HCT116 (cell line): ENCODE results near the gene SSTR5. TPM values are rescaled to one million over a fixed set of nuclear protein-coding genes. Genes with fewer than 3 reads are reported as not detected.

Experiments used
- ATAC-seq: fragments of 200-7000 bp; cut with Tn5 transposase; 2 replicates; pipeline ENCODE4 v1.9.1; 2020; ENCODE audit warnings: mild to moderate bottlenecking, moderate library complexity
- BruUV-seq: library from RNA; stranded (reverse); fragments of 400-500 nt; replicated peaks from 2 replicates; lab custom pipeline; 2021; lab: Mats Ljungman, UMichigan
- CTCF ChIA-PET: fragments of 300-600 bp; sonication (Branson Sonifier 250); formaldehyde crosslinking; loops from one replicate; lab custom pipeline; 2021; ENCODE audit warnings: antibody characterized with exemption; lab: Charles Lee
- POLR2A ChIA-PET: fragments of 300-600, 350-600 bp; sonication (Branson Sonifier 250); formaldehyde crosslinking; loops from one replicate; lab custom pipeline; 2021; ENCODE audit warnings: antibody characterized with exemption; lab: Charles Lee
- RAD21 ChIA-PET, 2 experiments: fragments of 300-600 bp; sonication (Branson Sonifier 250); formaldehyde crosslinking; loops; one replicate each; lab custom pipeline; 2023; ENCODE audit warnings: low total read pairs in 2 of 2; ENCODE audit not compliant: uncharacterized antibody in 2 of 2, unreplicated experiment in 2 of 2, low non-redundant PET in 1 of 2; lab: Charles Lee
- DNase-seq: peaks from one replicate; pipeline ENCODE4 v3.0.0-alpha.2; 2010; ENCODE audit warnings: low read depth, low spot score
- H2AFZ ChIP-seq: fragments of 200-600 bp; shearing (Covaris generic), sonication (generic); 2 replicates; pipeline ENCODE4 v1.6.1; 2017; ENCODE audit warnings: low read depth, mixed run types, mixed read lengths, antibody characterized with exemption, low read length; ENCODE audit not compliant: poor library complexity, severe bottlenecking
- H3K27ac ChIP-seq: 2 replicates; pipeline ENCODE4 v1.5.1; 2012; ENCODE audit warnings: low read depth, low read length
- H3K27me3 ChIP-seq: fragments of 200-600 bp; sonication (generic); 2 replicates; pipeline ENCODE4 v1.6.1; 2016; ENCODE audit warnings: mixed run types, low read length, mixed read lengths; ENCODE audit not compliant: insufficient read depth
- H3K36me3 ChIP-seq, 2 experiments: fragments of 200-500 bp in 1 of 2; fragments of 200-600 bp in 1 of 2; sonication (Bioruptor generic) in 1 of 2; sonication (generic) in 1 of 2; 2 replicates each; pipeline versions ENCODE4 v1.5.1 to v1.6.1; 2014 to 2016; ENCODE audit warnings: low read length in 2 of 2, inconsistent platforms in 1 of 2, mixed read lengths in 1 of 2, mixed run types in 1 of 2; ENCODE audit not compliant: insufficient read depth in 2 of 2, control insufficient read depth in 1 of 2
- H3K4me1 ChIP-seq, 2 experiments: fragments of 200-600 bp in 1 of 2; sonication (generic) in 1 of 2; 2 replicates each; pipeline versions ENCODE4 v1.5.1 to v1.6.1; 2012 to 2017; ENCODE audit warnings: low read length in 2 of 2, inconsistent platforms in 1 of 2, mild to moderate bottlenecking in 1 of 2, mixed read lengths in 1 of 2, mixed run types in 1 of 2, moderate library complexity in 1 of 2; ENCODE audit not compliant: insufficient read depth in 2 of 2, control insufficient read depth in 1 of 2
- H3K4me2 ChIP-seq: fragments of 200-600 bp; sonication (generic); 2 replicates; pipeline ENCODE4 v1.6.1; 2017; ENCODE audit warnings: mixed run types, low read length, mixed read lengths
- H3K4me3 ChIP-seq, 2 experiments: fragments of 200-600 bp in 1 of 2; sonication (generic) in 1 of 2; replicated peaks in 1 of 2; 2 replicates each; pipeline ENCODE4 v1.5.1; 2011 to 2016; ENCODE audit warnings: low read length in 2 of 2, control low read depth in 1 of 2, low read depth in 1 of 2, mild to moderate bottlenecking in 1 of 2, mixed read lengths in 1 of 2, mixed run types in 1 of 2
- H3K79me2 ChIP-seq: fragments of 200-600 bp; sonication (generic); 2 replicates; pipeline ENCODE4 v1.6.1; 2017; ENCODE audit warnings: mild to moderate bottlenecking, mixed run types, low read length, moderate library complexity, mixed read lengths; ENCODE audit not compliant: insufficient read depth
- H3K9ac ChIP-seq: fragments of 200-600 bp; sonication (generic); 2 replicates; pipeline ENCODE4 v1.6.1; 2016; ENCODE audit warnings: low read length, mixed read lengths
- H3K9me2 ChIP-seq: fragments of 200-600 bp; sonication (generic), shearing (Covaris generic); 2 replicates; pipeline ENCODE4 v1.6.1; 2017; ENCODE audit warnings: mixed run types, mild to moderate bottlenecking, moderate library complexity; ENCODE audit not compliant: insufficient read depth
- H3K9me3 ChIP-seq, 2 experiments: fragments of 200-500 bp in 1 of 2; fragments of 200-600 bp in 1 of 2; sonication (Bioruptor generic) in 1 of 2; sonication (generic) in 1 of 2; 2 replicates each; pipeline ENCODE4 v1.6.1; 2014 to 2017; ENCODE audit warnings: low read length in 2 of 2, mixed read lengths in 2 of 2, inconsistent platforms in 1 of 2, low read depth in 1 of 2, mild to moderate bottlenecking in 1 of 2, mixed run types in 1 of 2, moderate library complexity in 1 of 2; ENCODE audit not compliant: control insufficient read depth in 1 of 2, insufficient read depth in 1 of 2
- H4K20me1 ChIP-seq: fragments of 200-600 bp; sonication (generic), shearing (Covaris generic); 2 replicates; pipeline ENCODE4 v1.6.1; 2017; ENCODE audit warnings: mixed run types, mild to moderate bottlenecking, moderate library complexity; ENCODE audit not compliant: insufficient read depth
- ATF3 ChIP-seq: IDR thresholded peaks from 2 replicates; pipeline ENCODE4 v1.6.1; 2012
- CBX3 ChIP-seq: IDR thresholded peaks from 2 replicates; pipeline ENCODE4 v1.6.1; 2012; ENCODE audit warnings: low read depth
- ELF1 ChIP-seq: IDR thresholded peaks from 2 replicates; pipeline ENCODE4 v1.6.1; 2012; ENCODE audit warnings: low read depth, borderline replicate concordance
- MAX ChIP-seq: IDR thresholded peaks from 2 replicates; pipeline ENCODE4 v1.6.1; 2012
- POLR2A ChIP-seq: IDR thresholded peaks from 2 replicates; pipeline ENCODE4 v1.7.0; 2011; ENCODE audit warnings: borderline replicate concordance; ENCODE audit not compliant: insufficient read depth, insufficient read length; ENCODE audit errors: extremely low read depth
- RAD21 ChIP-seq: IDR thresholded peaks from 2 replicates; pipeline ENCODE4 v1.6.1; 2012; ENCODE audit warnings: low read depth, mild to moderate bottlenecking
- REST ChIP-seq: IDR thresholded peaks from 2 replicates; pipeline ENCODE4 v1.6.1; 2012; ENCODE audit warnings: low read depth
- SRF ChIP-seq: IDR thresholded peaks from 2 replicates; pipeline ENCODE4 v1.6.1; 2012; ENCODE audit warnings: low read depth
- YY1 ChIP-seq: IDR thresholded peaks from 2 replicates; pipeline ENCODE4 v1.6.1; 2011; ENCODE audit warnings: low read length, low read depth, moderate library complexity, mild to moderate bottlenecking; ENCODE audit not compliant: insufficient replicate concordance; ENCODE audit errors: extremely low read depth
- intact Hi-C: fragments of 100-400 bp; cut with micrococcal nuclease; formaldehyde crosslinking; loops from 2 replicates; pipeline ENCODE4 v1.10.0; 2022
- total RNA-seq: library from RNA; stranded (reverse); gene quantifications from one replicate; pipeline ENCODE4 v1.2.1, GENCODE V29; 2021; ENCODE audit not compliant: unreplicated experiment

SSTR5 gene
- total RNA-seq, 1 experiment from 2014 or later, result 7.2 TPM

DNA sequence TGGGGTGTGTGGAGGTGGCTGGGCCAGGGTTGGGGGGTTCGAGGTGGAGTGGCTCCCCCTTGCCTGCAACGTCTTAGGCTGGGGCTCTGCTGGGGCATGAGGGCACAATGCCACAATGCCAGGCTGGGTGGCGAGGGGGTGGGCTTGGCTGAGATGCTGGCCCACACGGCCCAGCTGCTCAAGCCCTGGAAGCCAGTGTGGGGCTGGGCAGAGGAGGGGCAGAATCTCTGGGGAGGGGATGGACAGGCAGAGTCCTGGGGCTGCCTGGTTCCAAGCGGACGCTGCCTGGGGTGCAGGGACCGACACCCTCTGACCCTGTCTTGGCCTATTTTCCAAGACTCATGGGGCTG is 37.5 kb upstream of the SSTR5 start:
- POLR2A ChIA-PET, result no interaction called here
- no peaks in the 10 kb centered on the region for H3K27me3 ChIP-seq
- H3K4me2 ChIP-seq, result no peak overlapping the region
- no peak for ATAC-seq
- no TSS peak for BruUV-seq
- H2AFZ ChIP-seq, result no peak overlapping the region
- H3K27ac ChIP-seq, result no peak overlapping the region
- H3K4me3 ChIP-seq, result no peak overlapping the region
- intact Hi-C loops, result no loop called here
- H3K4me1 ChIP-seq, result peaks cover 0 to 12% of the 10 kb centered on the region in 2 experiments; a peak in 2 of 4 replicates
- no peaks in the 10 kb centered on the region for H3K9me2 ChIP-seq
- no peak for DNase-seq
- no peaks in the 10 kb centered on the region for H3K79me2 ChIP-seq
- H3K9me3 ChIP-seq, result peaks cover 0 to 8% of the 10 kb centered on the region in 2 experiments; a peak in 1 of 4 replicates
- H4K20me1 ChIP-seq, result no peaks in the 10 kb centered on the region
- RAD21 ChIA-PET, result no interaction called here
- TF ChIP-seq ELF1 (no peak), CBX3 (no peak), YY1 (no peak), POLR2A (no peak), SRF (no peak), REST (no peak)
- CTCF ChIA-PET, result no interaction called here
- H3K9ac ChIP-seq, result no peak overlapping the region
- no peaks in the 10 kb centered on the region for H3K36me3 ChIP-seq

GRCh38 chr16:1036166-1036565 is 36.4 kb upstream of the SSTR5 start:
- BruUV-seq, result no TSS peak
- no peak overlapping the region for H2AFZ ChIP-seq
- ChIA-PET RAD21 (no interaction called here), CTCF (no interaction called here), POLR2A (no interaction called here)
- no peak overlapping the region for H3K9ac ChIP-seq
- H4K20me1 ChIP-seq, result no peaks in the 10 kb centered on the region
- no peaks in the 10 kb centered on the region for H3K27me3 ChIP-seq
- intact Hi-C loops, result no loop called here
- H3K4me3 ChIP-seq, result no peak overlapping the region
- no peaks in the 10 kb centered on the region for H3K79me2 ChIP-seq
- DNase-seq, result no peak
- TF ChIP-seq RAD21 (no peak), POLR2A (no peak), ATF3 (no peak), MAX (no peak)
- no peak for ATAC-seq
- peaks cover 0 to 8% of the 10 kb centered on the region in 2 experiments; a peak in 1 of 4 replicates for H3K9me3 ChIP-seq
- no peaks in the 10 kb centered on the region for H3K36me3 ChIP-seq
- H3K4me2 ChIP-seq, result no peak overlapping the region
- H3K27ac ChIP-seq, result no peak overlapping the region
- H3K4me1 ChIP-seq, result peaks cover 0 to 12% of the 10 kb centered on the region in 2 experiments; a peak in 2 of 4 replicates
- H3K9me2 ChIP-seq, result no peaks in the 10 kb centered on the region
